Mesenchymal stem cell (in vitro differentiated cells and primary cell): ENCODE measurements around the gene ST6GALNAC3.

Source experiments
- DNase-seq: peaks from one replicate; pipeline ENCODE4 v3.0.0-alpha.2; 2013
- H2AFZ ChIP-seq: one replicate; pipeline ENCODE4 v1.6.1; 2013; ENCODE audit warnings: low read depth, mild to moderate bottlenecking, control low read depth, inconsistent platforms, low read length, moderate library complexity
- H2AK5ac ChIP-seq: 2 replicates; pipeline ENCODE4 v1.6.1; 2013; ENCODE audit warnings: low read length, moderate library complexity, mild to moderate bottlenecking, inconsistent platforms; ENCODE audit not compliant: severe bottlenecking
- H2BK120ac ChIP-seq: one replicate; pipeline ENCODE4 v1.6.1; 2013; ENCODE audit warnings: low read depth, mild to moderate bottlenecking, inconsistent platforms, low read length, moderate library complexity
- H2BK12ac ChIP-seq, 2 experiments: one replicate each; pipeline ENCODE4 v1.6.1; 2013; ENCODE audit warnings: inconsistent platforms in 2 of 2, low read length in 2 of 2, mild to moderate bottlenecking in 2 of 2, moderate library complexity in 2 of 2, control low read depth in 1 of 2
- H2BK15ac ChIP-seq: one replicate; pipeline ENCODE4 v1.6.1; 2013; ENCODE audit warnings: mild to moderate bottlenecking, low read depth, inconsistent platforms; ENCODE audit not compliant: poor library complexity, severe bottlenecking
- H2BK5ac ChIP-seq: 2 replicates; pipeline ENCODE4 v1.6.1; 2013; ENCODE audit warnings: low read depth, mild to moderate bottlenecking, low read length, control low read depth, inconsistent platforms; ENCODE audit not compliant: poor library complexity, severe bottlenecking
- H3K14ac ChIP-seq, 2 experiments: one replicate each; pipeline ENCODE4 v1.6.1; 2013; ENCODE audit warnings: inconsistent platforms in 2 of 2, low read length in 2 of 2, control low read depth in 1 of 2, mild to moderate bottlenecking in 1 of 2, moderate library complexity in 1 of 2
- H3K18ac ChIP-seq, 2 experiments: one replicate each; pipeline ENCODE4 v1.6.1; 2013; ENCODE audit warnings: inconsistent platforms in 2 of 2, low read length in 2 of 2, control low read depth in 1 of 2, low read depth in 1 of 2, mild to moderate bottlenecking in 1 of 2
- H3K23ac ChIP-seq, 2 experiments: one replicate each; pipeline ENCODE4 v1.6.1; 2013; ENCODE audit warnings: inconsistent platforms in 2 of 2, low read length in 2 of 2, mild to moderate bottlenecking in 2 of 2, moderate library complexity in 2 of 2, control low read depth in 1 of 2
- H3K27ac ChIP-seq: 2 replicates; pipeline ENCODE4 v1.5.1; 2013; ENCODE audit warnings: mild to moderate bottlenecking, moderate library complexity, low read length, control low read depth, inconsistent platforms; ENCODE audit not compliant: poor library complexity, severe bottlenecking
- H3K27me3 ChIP-seq, 2 experiments: 2 replicates each; pipeline versions ENCODE4 v1.6.1 to v1.7.0; 2013; ENCODE audit warnings: low read length in 2 of 2, mild to moderate bottlenecking in 2 of 2, moderate library complexity in 2 of 2, control low read depth in 1 of 2, inconsistent platforms in 1 of 2; ENCODE audit not compliant: control insufficient read depth in 1 of 2, insufficient read depth in 1 of 2
- H3K36me3 ChIP-seq, 2 experiments: 2 replicates each; pipeline versions ENCODE4 v1.6.1 to v1.7.0; 2013; ENCODE audit warnings: low read length in 2 of 2, control low read depth in 1 of 2, inconsistent platforms in 1 of 2, low read depth in 1 of 2, mild to moderate bottlenecking in 1 of 2; ENCODE audit not compliant: insufficient read depth in 2 of 2, control insufficient read depth in 1 of 2
- H3K4ac ChIP-seq, 2 experiments: one replicate each; pipeline ENCODE4 v1.6.1; 2013; ENCODE audit warnings: inconsistent platforms in 2 of 2, low read length in 2 of 2, mild to moderate bottlenecking in 2 of 2, moderate library complexity in 2 of 2, control low read depth in 1 of 2, low read depth in 1 of 2
- H3K4me1 ChIP-seq: 2 replicates; pipeline ENCODE4 v1.6.1; 2013; ENCODE audit warnings: low read depth, low read length, control low read depth; ENCODE audit not compliant: control insufficient read depth, insufficient read depth
- H3K4me2 ChIP-seq: 2 replicates; pipeline ENCODE4 v1.6.1; 2013; ENCODE audit warnings: low read length, mild to moderate bottlenecking, inconsistent platforms; ENCODE audit not compliant: poor library complexity, severe bottlenecking
- H3K4me3 ChIP-seq, 2 experiments: 2 replicates each; pipeline versions ENCODE4 v1.5.1 to v1.7.0; 2013; ENCODE audit warnings: low read length in 2 of 2, mild to moderate bottlenecking in 2 of 2, control low read depth in 1 of 2, low read depth in 1 of 2; ENCODE audit not compliant: insufficient read depth in 1 of 2
- H3K79me1 ChIP-seq: replicated peaks from 2 replicates; pipeline ENCODE4 v1.6.1; 2013; ENCODE audit warnings: mild to moderate bottlenecking, control low read depth, low read length, inconsistent platforms; ENCODE audit not compliant: poor library complexity, severe bottlenecking
- H3K9ac ChIP-seq: 2 replicates; pipeline ENCODE4 v1.7.0; 2013; ENCODE audit warnings: mild to moderate bottlenecking, low read length, moderate library complexity
- H3K9me3 ChIP-seq: 2 replicates; pipeline ENCODE4 v1.7.0; 2013; ENCODE audit warnings: mild to moderate bottlenecking, low read length; ENCODE audit not compliant: control insufficient read depth
- H4K8ac ChIP-seq: one replicate; pipeline ENCODE4 v1.6.1; 2013; ENCODE audit warnings: inconsistent platforms, mild to moderate bottlenecking, low read length, moderate library complexity
- H4K91ac ChIP-seq: one replicate; pipeline ENCODE4 v1.6.1; 2013; ENCODE audit warnings: mild to moderate bottlenecking, low read length, inconsistent platforms
- WGBS: methylation state at CpG from one replicate; pipeline ENCODE4 v1.1.7; 2013; ENCODE audit warnings: mixed read lengths; 5-methylcytosine and 5-hydroxymethylcytosine counted together

Gene ST6GALNAC3

GRCh38 chr1:76444773-76445172 is 370.2 kb downstream of the ST6GALNAC3 start:
- no peak overlapping the region for H3K14ac ChIP-seq
- H3K27me3 ChIP-seq: no peaks in the 10 kb centered on the region
- H2BK12ac ChIP-seq: no peak overlapping the region
- no peak for DNase-seq
- no peak overlapping the region for H4K8ac ChIP-seq
- H3K79me1 ChIP-seq: no peaks in the 10 kb centered on the region
- H3K27ac ChIP-seq: no peak overlapping the region
- H3K9me3 ChIP-seq: peaks cover 3% of the 10 kb centered on the region
- H3K4ac ChIP-seq: no peak overlapping the region
- no peak overlapping the region for H3K9ac ChIP-seq
- no peak overlapping the region for H3K4me3 ChIP-seq
- H2AK5ac ChIP-seq: no peak overlapping the region
- no peak overlapping the region for H4K91ac ChIP-seq
- H3K4me2 ChIP-seq: no peak overlapping the region
- H2BK15ac ChIP-seq: no peak overlapping the region
- no peaks in the 10 kb centered on the region for H3K36me3 ChIP-seq
- no peak overlapping the region for H3K18ac ChIP-seq
- H3K4me1 ChIP-seq: no peaks in the 10 kb centered on the region
- no peak overlapping the region for H3K23ac ChIP-seq
- no peak overlapping the region for H2BK120ac ChIP-seq
- H2BK5ac ChIP-seq: no peak overlapping the region
- no peak overlapping the region for H2AFZ ChIP-seq
- WGBS: 88% methylated on average over 1 of the region's 1 CpG

- DNase-seq: no peak
- no CpG with 5 or more reads among the region's 1 CpG for WGBS
- Histone ChIP-seq H3K9me3 (peaks cover 8% of the 10 kb centered on the region), H3K23ac (no peak overlapping the region), H2BK12ac (no peak overlapping the region), H2AFZ (no peak overlapping the region), H3K4ac (no peak overlapping the region), H2AK5ac (no peak overlapping the region), H3K4me2 (no peak overlapping the region), H3K27ac (no peak overlapping the region), H3K79me1 (no peaks in the 10 kb centered on the region), H3K14ac (no peak overlapping the region), H2BK15ac (no peak overlapping the region), H2BK120ac (no peak overlapping the region), H2BK5ac (no peak overlapping the region), H4K91ac (no peak overlapping the region), H3K18ac (no peak overlapping the region), H3K4me1 (no peaks in the 10 kb centered on the region), H3K27me3 (no peaks in the 10 kb centered on the region), H3K9ac (no peak overlapping the region), H4K8ac (no peak overlapping the region), H3K4me3 (no peak overlapping the region), H3K36me3 (no peaks in the 10 kb centered on the region)
Measured at GRCh38 chr1:76450229-76450628, 375.7 kb downstream of the ST6GALNAC3 start.

DNA sequence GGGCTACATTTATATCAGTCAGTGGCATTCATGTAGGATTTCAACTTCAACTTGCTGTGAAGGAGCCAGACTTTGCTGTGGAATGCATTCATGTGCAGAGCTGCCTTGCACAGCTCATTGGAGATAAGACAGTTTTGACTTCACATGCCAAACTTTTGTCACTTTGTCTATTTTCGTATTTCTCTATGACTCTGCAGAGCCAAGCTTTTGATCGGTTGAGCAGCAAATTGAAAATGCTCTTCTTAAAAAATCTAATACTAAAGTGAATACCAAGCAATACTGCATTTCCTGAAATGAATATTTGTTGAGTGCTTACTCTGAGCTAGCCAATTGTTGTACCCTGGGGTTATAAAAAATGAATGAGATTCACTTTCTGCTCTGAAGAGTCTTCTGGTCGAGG is 388.7 kb downstream of the ST6GALNAC3 start:
- H3K23ac ChIP-seq: no peak overlapping the region
- H4K91ac ChIP-seq: no peak overlapping the region
- DNase-seq: no peak
- H3K27ac ChIP-seq: no peak overlapping the region
- no peak overlapping the region for H4K8ac ChIP-seq
- whole genome bisulfite sequencing: 93% methylated on average over 2 of the region's 3 CpGs
- H2BK5ac ChIP-seq: no peak overlapping the region
- no peak overlapping the region for H2AK5ac ChIP-seq
- H3K4me3 ChIP-seq: no peak overlapping the region
- no peak overlapping the region for H3K9ac ChIP-seq
- no peak overlapping the region for H3K18ac ChIP-seq
- H3K4me1 ChIP-seq: no peaks in the 10 kb centered on the region
- H3K4ac ChIP-seq: no peak overlapping the region
- no peak overlapping the region for H3K14ac ChIP-seq
- no peak overlapping the region for H3K4me2 ChIP-seq
- no peaks in the 10 kb centered on the region for H3K27me3 ChIP-seq
- no peaks in the 10 kb centered on the region for H3K9me3 ChIP-seq
- no peak overlapping the region for H2BK15ac ChIP-seq
- no peaks in the 10 kb centered on the region for H3K36me3 ChIP-seq
- H2AFZ ChIP-seq: no peak overlapping the region
- no peak overlapping the region for H2BK12ac ChIP-seq
- H2BK120ac ChIP-seq: no peak overlapping the region
- no peaks in the 10 kb centered on the region for H3K79me1 ChIP-seq

- Histone ChIP-seq H3K9me3 (no peaks in the 10 kb centered on the region), H3K4me3 (no peak overlapping the region), H3K18ac (no peak overlapping the region), H3K4me1 (no peaks in the 10 kb centered on the region), H3K9ac (no peak overlapping the region), H3K14ac (no peak overlapping the region), H2AFZ (no peak overlapping the region), H2BK120ac (no peak overlapping the region), H3K79me1 (no peaks in the 10 kb centered on the region), H2BK15ac (no peak overlapping the region), H3K4me2 (no peak overlapping the region), H3K36me3 (no peaks in the 10 kb centered on the region), H2BK5ac (no peak overlapping the region), H3K4ac (no peak overlapping the region), H3K27me3 (no peaks in the 10 kb centered on the region), H3K27ac (no peak overlapping the region), H2BK12ac (no peak overlapping the region), H4K8ac (no peak overlapping the region), H2AK5ac (no peak overlapping the region), H4K91ac (no peak overlapping the region), H3K23ac (no peak overlapping the region)
- DNase-seq: no peak
- whole genome bisulfite sequencing: 90% methylated on average over 3 of the region's 3 CpGs
Measured at GRCh38 chr1:76463849-76464248, 389.3 kb downstream of the ST6GALNAC3 start.
